Measurements from ENCODE around the gene KRTAP10-3. TPM values are rescaled to one million over a fixed set of nuclear protein-coding genes. Genes with fewer than 3 reads are reported as not detected.

Gene KRTAP10-3
- total and polyA plus RNA-seq, 2 of the 13 experiments (the other 11 are each of a cell fraction or from before 2014, with no cell fraction given): not detected

- TF ChIP-seq POGK (CRISPR knock-in tag; conservative IDR thresholded peaks at IDR 0.05) (no peak), ZNF367 (CRISPR knock-in tag; IDR thresholded peaks at IDR 0.05; ENCODE audit: borderline replicate concordance) (no peak), REPIN1 (CRISPR knock-in tag; IDR thresholded peaks at IDR 0.05; ENCODE audit: borderline replicate concordance, low read depth) (no peak)
- TF ChIP-seq, protein P1, sequence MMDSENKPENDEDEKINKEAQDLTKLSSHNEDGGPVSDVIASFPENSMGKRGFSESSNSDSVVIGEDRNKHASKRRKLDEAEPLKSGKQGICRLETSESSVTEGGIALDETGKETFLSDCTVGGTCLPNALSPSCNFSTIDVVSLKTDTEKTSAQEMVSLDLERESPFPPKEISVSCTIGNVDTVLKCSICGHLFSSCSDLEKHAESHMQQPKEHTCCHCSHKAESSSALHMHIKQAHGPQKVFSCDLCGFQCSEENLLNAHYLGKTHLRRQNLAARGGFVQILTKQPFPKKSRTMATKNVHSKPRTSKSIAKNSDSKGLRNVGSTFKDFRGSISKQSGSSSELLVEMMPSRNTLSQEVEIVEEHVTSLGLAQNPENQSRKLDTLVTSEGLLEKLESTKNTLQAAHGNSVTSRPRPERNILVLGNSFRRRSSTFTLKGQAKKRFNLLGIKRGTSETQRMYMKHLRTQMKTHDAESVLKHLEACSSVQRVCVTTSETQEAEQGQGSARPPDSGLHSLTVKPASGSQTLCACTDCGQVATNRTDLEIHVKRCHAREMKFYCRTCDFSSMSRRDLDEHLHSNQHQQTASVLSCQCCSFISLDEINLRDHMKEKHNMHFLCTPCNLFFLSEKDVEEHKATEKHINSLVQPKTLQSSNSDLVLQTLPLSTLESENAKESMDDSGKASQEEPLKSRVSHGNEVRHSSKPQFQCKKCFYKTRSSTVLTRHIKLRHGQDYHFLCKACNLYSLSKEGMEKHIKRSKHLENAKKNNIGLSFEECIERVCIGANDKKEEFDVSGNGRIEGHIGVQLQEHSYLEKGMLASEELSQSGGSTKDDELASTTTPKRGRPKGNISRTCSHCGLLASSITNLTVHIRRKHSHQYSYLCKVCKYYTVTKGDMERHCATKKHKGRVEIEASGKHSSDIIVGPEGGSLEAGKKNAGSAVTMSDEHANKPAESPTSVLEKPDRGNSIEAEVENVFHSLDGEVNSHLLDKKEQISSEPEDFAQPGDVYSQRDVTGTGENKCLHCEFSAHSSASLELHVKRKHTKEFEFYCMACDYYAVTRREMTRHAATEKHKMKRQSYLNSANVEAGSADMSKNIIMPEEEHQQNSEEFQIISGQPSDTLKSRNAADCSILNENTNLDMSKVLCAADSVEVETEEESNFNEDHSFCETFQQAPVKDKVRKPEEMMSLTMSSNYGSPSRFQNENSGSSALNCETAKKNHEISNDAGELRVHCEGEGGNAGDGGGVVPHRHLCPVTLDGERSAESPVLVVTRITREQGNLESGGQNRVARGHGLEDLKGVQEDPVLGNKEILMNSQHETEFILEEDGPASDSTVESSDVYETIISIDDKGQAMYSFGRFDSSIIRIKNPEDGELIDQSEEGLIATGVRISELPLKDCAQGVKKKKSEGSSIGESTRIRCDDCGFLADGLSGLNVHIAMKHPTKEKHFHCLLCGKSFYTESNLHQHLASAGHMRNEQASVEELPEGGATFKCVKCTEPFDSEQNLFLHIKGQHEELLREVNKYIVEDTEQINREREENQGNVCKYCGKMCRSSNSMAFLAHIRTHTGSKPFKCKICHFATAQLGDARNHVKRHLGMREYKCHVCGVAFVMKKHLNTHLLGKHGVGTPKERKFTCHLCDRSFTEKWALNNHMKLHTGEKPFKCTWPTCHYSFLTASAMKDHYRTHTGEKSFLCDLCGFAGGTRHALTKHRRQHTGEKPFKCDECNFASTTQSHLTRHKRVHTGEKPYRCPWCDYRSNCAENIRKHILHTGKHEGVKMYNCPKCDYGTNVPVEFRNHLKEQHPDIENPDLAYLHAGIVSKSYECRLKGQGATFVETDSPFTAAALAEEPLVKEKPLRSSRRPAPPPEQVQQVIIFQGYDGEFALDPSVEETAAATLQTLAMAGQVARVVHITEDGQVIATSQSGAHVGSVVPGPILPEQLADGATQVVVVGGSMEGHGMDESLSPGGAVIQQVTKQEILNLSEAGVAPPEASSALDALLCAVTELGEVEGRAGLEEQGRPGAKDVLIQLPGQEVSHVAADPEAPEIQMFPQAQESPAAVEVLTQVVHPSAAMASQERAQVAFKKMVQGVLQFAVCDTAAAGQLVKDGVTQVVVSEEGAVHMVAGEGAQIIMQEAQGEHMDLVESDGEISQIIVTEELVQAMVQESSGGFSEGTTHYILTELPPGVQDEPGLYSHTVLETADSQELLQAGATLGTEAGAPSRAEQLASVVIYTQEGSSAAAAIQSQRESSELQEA (CRISPR knock-in tag; IDR thresholded peaks at IDR 0.05; ENCODE audit: not compliant biosample characterization): no peak
- TF ChIP-seq, protein P2, sequence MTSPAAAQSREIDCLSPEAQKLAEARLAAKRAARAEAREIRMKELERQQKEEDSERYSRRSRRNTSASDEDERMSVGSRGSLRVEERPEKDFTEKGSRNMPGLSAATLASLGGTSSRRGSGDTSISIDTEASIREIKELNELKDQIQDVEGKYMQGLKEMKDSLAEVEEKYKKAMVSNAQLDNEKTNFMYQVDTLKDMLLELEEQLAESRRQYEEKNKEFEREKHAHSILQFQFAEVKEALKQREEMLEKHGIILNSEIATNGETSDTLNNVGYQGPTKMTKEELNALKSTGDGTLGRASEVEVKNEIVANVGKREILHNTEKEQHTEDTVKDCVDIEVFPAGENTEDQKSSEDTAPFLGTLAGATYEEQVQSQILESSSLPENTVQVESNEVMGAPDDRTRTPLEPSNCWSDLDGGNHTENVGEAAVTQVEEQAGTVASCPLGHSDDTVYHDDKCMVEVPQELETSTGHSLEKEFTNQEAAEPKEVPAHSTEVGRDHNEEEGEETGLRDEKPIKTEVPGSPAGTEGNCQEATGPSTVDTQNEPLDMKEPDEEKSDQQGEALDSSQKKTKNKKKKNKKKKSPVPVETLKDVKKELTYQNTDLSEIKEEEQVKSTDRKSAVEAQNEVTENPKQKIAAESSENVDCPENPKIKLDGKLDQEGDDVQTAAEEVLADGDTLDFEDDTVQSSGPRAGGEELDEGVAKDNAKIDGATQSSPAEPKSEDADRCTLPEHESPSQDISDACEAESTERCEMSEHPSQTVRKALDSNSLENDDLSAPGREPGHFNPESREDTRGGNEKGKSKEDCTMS (CRISPR knock-in tag; conservative IDR thresholded peaks at IDR 0.05): no peak
These were observed 30.5 kb upstream of the KRTAP10-3 start (continued) for GRCh38 chr21:44589094-44589493.
